HUES48 (cell line): ENCODE results near the gene KAT6B.

Experiments used
- H3K27ac ChIP-seq: one replicate; pipeline ENCODE4 v1.7.0; 2013; ENCODE audit warnings: low read depth, low read length, inconsistent platforms
- H3K27me3 ChIP-seq: 2 replicates; pipeline ENCODE4 v1.6.1; 2013; ENCODE audit warnings: mild to moderate bottlenecking, low read length; ENCODE audit not compliant: control insufficient read depth, insufficient read depth
- H3K36me3 ChIP-seq: 2 replicates; pipeline ENCODE4 v1.6.1; 2013; ENCODE audit warnings: low read length; ENCODE audit not compliant: control insufficient read depth, insufficient read depth
- H3K4me1 ChIP-seq: 2 replicates; pipeline ENCODE4 v1.6.1; 2013; ENCODE audit warnings: mild to moderate bottlenecking, low read length; ENCODE audit not compliant: control insufficient read depth, insufficient read depth
- H3K4me3 ChIP-seq: 2 replicates; pipeline ENCODE4 v1.5.1; 2013; ENCODE audit warnings: mild to moderate bottlenecking, low read depth, low read length
- H3K9ac ChIP-seq: 2 replicates; pipeline ENCODE4 v1.6.1; 2013; ENCODE audit warnings: mild to moderate bottlenecking, low read depth, low read length, moderate library complexity
- H3K9me3 ChIP-seq: 2 replicates; pipeline ENCODE4 v1.6.1; 2013; ENCODE audit warnings: low read length; ENCODE audit not compliant: control insufficient read depth, insufficient read depth

The KAT6B gene

GRCh38 chr10:75007646-75008045, 181.2 kb downstream of the KAT6B start:
- Histone ChIP-seq H3K36me3 (no peaks in the 10 kb centered on the region), H3K9me3 (no peaks in the 10 kb centered on the region), H3K27me3 (no peaks in the 10 kb centered on the region), H3K4me3 (no peak overlapping the region), H3K4me1 (no peaks in the 10 kb centered on the region), H3K9ac (no peak overlapping the region), H3K27ac (no peak overlapping the region)

DNA sequence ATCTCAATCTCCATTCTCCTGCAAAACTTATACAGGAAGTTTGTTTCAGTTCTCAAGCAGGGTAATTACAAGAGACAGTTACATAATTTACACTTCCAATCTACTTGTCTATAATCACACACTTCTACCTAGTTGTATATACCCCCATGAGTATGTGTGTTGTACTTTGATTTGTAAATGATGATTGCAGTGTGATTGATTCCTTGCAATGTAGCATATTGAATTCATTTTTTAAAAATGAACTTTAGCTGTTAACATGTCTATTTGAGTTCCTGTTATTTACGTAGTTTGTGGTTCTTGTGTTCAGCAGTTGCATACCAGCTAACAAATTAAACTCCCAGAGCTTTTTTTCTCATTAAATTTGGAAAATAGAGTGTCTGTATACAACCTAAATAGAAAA, 182.6 kb downstream of the KAT6B start:
- H3K36me3 ChIP-seq, result no peaks in the 10 kb centered on the region
- no peak overlapping the region for H3K27ac ChIP-seq
- H3K9ac ChIP-seq, result no peak overlapping the region
- H3K4me3 ChIP-seq, result no peak overlapping the region
- no peaks in the 10 kb centered on the region for H3K4me1 ChIP-seq
- H3K27me3 ChIP-seq, result no peaks in the 10 kb centered on the region
- no peaks in the 10 kb centered on the region for H3K9me3 ChIP-seq

GRCh38 chr10:75009426-75009825, 183.0 kb downstream of the KAT6B start:
- no peaks in the 10 kb centered on the region for H3K27me3 ChIP-seq
- no peaks in the 10 kb centered on the region for H3K36me3 ChIP-seq
- H3K4me3 ChIP-seq, result no peak overlapping the region
- H3K4me1 ChIP-seq, result no peaks in the 10 kb centered on the region
- no peak overlapping the region for H3K27ac ChIP-seq
- no peak overlapping the region for H3K9ac ChIP-seq
- no peaks in the 10 kb centered on the region for H3K9me3 ChIP-seq

DNA sequence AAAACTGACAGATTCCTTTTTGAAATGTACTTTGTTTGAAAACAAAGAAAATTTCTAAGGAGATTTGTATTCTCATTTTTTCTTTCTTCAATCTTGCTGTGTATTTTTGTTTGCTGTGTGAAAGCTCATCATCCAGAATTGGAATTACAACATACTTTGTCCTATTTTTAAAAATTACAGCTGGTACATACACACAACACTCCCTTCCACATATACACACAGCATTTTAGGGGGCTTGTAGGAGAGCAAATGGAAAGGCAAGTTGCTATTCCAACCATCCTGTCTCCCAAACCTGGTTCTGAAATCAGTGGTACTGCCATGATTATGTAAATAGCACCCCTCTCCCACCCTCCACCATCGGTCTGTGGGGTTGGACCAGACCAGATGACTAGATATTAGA, 184.0 kb downstream of the KAT6B start:
- H3K4me3 ChIP-seq, result no peak overlapping the region
- no peaks in the 10 kb centered on the region for H3K4me1 ChIP-seq
- H3K9ac ChIP-seq, result no peak overlapping the region
- H3K9me3 ChIP-seq, result no peaks in the 10 kb centered on the region
- no peak overlapping the region for H3K27ac ChIP-seq
- H3K27me3 ChIP-seq, result no peaks in the 10 kb centered on the region
- no peaks in the 10 kb centered on the region for H3K36me3 ChIP-seq

DNA sequence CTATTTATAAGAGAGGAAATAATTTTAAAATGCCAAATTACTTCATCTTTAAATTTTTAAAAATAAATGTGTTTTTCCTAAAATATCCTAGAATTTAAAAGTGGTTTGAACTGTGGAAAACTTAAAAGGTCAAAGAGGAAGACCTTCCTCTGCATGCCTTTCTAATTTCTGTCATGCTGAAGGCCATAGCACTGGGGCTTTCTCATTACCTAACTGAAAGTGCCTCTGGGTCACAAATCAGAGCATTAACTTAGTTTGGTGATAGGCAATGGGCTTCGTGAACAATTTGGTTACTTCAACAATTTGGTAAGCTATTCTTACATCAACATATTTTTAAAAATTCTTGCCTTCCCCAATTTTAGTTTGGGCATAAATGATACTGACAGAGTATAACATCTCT, 184.8 kb downstream of the KAT6B start:
- Histone ChIP-seq H3K4me1 (no peaks in the 10 kb centered on the region), H3K9ac (no peak overlapping the region), H3K4me3 (no peak overlapping the region), H3K27ac (no peak overlapping the region), H3K27me3 (no peaks in the 10 kb centered on the region), H3K9me3 (no peaks in the 10 kb centered on the region), H3K36me3 (no peaks in the 10 kb centered on the region)

- Histone ChIP-seq H3K36me3 (no peaks in the 10 kb centered on the region), H3K27ac (no peak overlapping the region), H3K9me3 (no peaks in the 10 kb centered on the region), H3K4me1 (no peaks in the 10 kb centered on the region), H3K4me3 (no peak overlapping the region), H3K27me3 (no peaks in the 10 kb centered on the region), H3K9ac (no peak overlapping the region)
Observed at GRCh38 chr10:75012471-75012870, 186.1 kb downstream of the KAT6B start.

DNA sequence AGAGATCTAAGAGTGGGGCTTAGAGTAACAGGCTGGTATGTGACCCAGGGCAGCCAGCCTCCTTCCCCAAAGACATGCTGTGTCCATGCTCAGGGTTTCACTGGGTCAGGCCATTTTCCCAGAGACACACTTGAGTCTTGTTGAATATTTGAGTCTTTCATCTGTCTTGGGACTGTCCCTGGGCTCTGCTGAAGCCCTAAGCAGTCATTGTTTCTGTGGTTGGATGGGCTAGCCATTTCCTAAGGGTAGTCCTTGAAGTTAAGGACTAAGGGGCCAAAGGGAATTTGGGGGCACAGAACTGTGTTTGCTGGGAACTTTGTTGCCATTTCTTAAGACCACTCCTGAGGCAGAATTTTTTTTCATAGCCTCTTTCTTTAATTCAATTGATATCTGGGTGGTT, 186.6 kb downstream of the KAT6B start:
- Histone ChIP-seq H3K4me3 (no peak overlapping the region), H3K4me1 (no peaks in the 10 kb centered on the region), H3K36me3 (no peaks in the 10 kb centered on the region), H3K27me3 (no peaks in the 10 kb centered on the region), H3K9me3 (no peaks in the 10 kb centered on the region), H3K27ac (no peak overlapping the region), H3K9ac (no peak overlapping the region)

DNA sequence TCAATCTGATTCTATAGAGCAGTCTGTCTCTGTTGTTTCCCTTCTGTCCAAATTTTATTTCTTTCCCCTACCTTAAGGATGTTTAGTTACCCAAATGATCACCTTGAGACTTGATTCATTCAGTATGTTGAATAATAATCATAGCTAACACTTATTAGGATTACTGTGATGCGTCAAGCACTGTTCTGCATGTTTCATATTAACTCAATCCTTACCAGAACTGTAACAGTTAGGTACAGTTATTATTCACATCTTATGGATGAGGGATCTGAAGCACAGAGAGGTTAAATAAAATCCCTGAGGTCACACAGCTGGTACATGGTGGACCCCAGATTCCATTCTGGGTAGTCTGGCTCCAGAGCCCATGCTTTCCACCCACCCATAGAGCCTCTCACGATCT, 187.1 kb downstream of the KAT6B start:
- H3K9me3 ChIP-seq, result no peaks in the 10 kb centered on the region
- no peaks in the 10 kb centered on the region for H3K4me1 ChIP-seq
- H3K27ac ChIP-seq, result no peak overlapping the region
- H3K4me3 ChIP-seq, result no peak overlapping the region
- H3K27me3 ChIP-seq, result no peaks in the 10 kb centered on the region
- H3K9ac ChIP-seq, result no peak overlapping the region
- H3K36me3 ChIP-seq, result no peaks in the 10 kb centered on the region

DNA sequence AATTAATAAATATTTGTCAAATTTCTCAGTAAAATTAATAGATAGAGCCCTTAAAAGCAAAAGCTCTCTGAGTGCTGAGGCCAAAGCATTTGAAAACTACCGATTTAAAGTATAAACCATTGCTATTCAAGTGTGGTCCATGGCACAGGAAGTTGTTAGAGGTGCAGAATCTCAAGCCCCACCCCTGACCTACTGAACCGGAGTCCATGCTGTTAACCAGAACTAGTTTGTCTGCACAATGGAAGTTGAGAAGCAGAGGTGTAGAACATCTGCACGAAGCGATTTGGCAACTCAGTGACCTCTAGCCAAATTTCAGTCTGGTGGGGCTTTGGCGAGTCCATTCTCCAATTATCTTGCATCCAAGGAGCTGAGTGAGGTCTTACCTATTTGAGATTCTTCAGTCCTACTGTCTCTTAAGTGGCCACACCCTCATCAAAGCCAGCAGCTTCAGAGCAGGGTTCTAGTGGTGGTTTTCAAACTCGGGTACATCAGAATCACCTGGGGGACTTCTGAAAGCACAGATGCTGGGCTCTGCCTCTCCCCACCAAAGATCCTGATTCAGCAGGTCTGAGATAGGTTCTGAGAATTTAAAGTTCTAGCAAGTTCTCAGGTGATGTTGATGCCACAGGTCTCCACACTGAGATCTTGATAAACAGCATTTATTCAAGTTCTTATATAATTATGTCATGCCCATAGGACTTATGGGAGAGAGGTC, 188.3 kb downstream of the KAT6B start:
- H3K4me1 ChIP-seq, result peaks cover 3% of the 10 kb centered on the region; the same call in 1 of the 2 replicates
- no peak overlapping the region for H3K4me3 ChIP-seq
- no peaks in the 10 kb centered on the region for H3K9me3 ChIP-seq
- no peaks in the 10 kb centered on the region for H3K36me3 ChIP-seq
- H3K27me3 ChIP-seq, result no peaks in the 10 kb centered on the region
- no peak overlapping the region for H3K9ac ChIP-seq
- no peak overlapping the region for H3K27ac ChIP-seq

GRCh38 chr10:75015442-75015841, 189.0 kb downstream of the KAT6B start:
- Histone ChIP-seq H3K27me3 (no peaks in the 10 kb centered on the region), H3K9ac (no peak overlapping the region), H3K4me1 (peaks cover 3% of the 10 kb centered on the region; the same call in 1 of the 2 replicates), H3K36me3 (peaks cover under 1% of the 10 kb centered on the region; the same call in 1 of the 2 replicates), H3K27ac (no peak overlapping the region), H3K9me3 (no peaks in the 10 kb centered on the region), H3K4me3 (no peak overlapping the region)

DNA sequence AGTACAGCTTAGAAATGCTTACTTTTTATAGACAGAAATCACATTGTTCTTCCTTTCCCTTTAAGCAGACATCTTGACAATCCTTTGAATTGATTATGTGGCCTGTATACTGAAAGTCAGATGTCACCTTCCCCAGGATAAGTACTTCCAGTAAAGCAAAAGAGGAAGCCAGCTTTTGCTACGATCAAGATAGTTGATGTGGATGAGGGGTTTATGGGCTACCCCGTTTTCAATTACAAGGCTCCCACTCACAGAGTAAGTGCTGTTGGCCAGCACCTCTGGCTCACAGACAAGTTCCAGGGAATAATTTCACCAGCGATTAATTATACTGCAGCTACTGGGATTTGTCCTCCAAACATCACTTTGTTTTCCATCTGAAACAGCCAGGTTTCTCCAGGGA, 189.9 kb downstream of the KAT6B start:
- Histone ChIP-seq H3K36me3 (peaks cover 9% of the 10 kb centered on the region; the same call in 1 of the 2 replicates), H3K27ac (no peak overlapping the region), H3K4me3 (no peak overlapping the region), H3K27me3 (no peaks in the 10 kb centered on the region), H3K9me3 (no peaks in the 10 kb centered on the region), H3K4me1 (peaks cover 3% of the 10 kb centered on the region; the same call in 1 of the 2 replicates), H3K9ac (no peak overlapping the region)
